Hepatocyte (in vitro differentiated cells): ENCODE data around the gene FKBP1B.

Source experiments
- EZH2 ChIP-seq: fragments of 200-600 bp; sonication (generic); IDR thresholded peaks from 2 replicates; pipeline ENCODE4 v1.6.1; 2016; ENCODE audit warnings: antibody characterized with exemption, mild to moderate bottlenecking, borderline replicate concordance
- TF ChIP-seq, protein P1 (sequence below): fragments of 200-600 bp; sonication (generic); IDR thresholded peaks from 2 replicates; pipeline ENCODE4 v1.5.1; 2016; ENCODE audit warnings: antibody characterized with exemption, mild to moderate bottlenecking; ENCODE audit not compliant: poor library complexity

DNA sequence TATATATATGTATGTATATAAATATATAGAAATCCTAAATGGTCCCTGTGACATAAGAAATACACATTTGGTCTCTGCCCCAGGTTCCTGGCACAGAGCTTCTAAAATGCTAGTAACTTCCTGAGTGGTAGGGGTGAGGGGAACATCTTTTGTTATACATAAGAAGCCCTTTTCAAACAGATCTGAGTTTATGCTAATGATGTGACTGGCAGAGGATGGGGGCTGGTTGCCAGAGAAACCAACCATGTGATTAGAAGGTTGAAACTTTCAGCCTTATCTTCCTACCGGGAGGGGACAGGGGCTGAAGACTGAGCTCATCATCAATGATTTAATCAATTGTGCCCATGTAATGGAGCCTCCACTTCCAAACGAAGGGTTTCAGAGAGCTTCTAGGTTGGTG, 23.3 kb upstream of the FKBP1B start:
- TF ChIP-seq, protein P1, sequence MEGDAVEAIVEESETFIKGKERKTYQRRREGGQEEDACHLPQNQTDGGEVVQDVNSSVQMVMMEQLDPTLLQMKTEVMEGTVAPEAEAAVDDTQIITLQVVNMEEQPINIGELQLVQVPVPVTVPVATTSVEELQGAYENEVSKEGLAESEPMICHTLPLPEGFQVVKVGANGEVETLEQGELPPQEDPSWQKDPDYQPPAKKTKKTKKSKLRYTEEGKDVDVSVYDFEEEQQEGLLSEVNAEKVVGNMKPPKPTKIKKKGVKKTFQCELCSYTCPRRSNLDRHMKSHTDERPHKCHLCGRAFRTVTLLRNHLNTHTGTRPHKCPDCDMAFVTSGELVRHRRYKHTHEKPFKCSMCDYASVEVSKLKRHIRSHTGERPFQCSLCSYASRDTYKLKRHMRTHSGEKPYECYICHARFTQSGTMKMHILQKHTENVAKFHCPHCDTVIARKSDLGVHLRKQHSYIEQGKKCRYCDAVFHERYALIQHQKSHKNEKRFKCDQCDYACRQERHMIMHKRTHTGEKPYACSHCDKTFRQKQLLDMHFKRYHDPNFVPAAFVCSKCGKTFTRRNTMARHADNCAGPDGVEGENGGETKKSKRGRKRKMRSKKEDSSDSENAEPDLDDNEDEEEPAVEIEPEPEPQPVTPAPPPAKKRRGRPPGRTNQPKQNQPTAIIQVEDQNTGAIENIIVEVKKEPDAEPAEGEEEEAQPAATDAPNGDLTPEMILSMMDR: no peak
- TF ChIP-seq EZH2: no peak
